ENCODE measurements around the gene PIR.

PIR gene

DNA sequence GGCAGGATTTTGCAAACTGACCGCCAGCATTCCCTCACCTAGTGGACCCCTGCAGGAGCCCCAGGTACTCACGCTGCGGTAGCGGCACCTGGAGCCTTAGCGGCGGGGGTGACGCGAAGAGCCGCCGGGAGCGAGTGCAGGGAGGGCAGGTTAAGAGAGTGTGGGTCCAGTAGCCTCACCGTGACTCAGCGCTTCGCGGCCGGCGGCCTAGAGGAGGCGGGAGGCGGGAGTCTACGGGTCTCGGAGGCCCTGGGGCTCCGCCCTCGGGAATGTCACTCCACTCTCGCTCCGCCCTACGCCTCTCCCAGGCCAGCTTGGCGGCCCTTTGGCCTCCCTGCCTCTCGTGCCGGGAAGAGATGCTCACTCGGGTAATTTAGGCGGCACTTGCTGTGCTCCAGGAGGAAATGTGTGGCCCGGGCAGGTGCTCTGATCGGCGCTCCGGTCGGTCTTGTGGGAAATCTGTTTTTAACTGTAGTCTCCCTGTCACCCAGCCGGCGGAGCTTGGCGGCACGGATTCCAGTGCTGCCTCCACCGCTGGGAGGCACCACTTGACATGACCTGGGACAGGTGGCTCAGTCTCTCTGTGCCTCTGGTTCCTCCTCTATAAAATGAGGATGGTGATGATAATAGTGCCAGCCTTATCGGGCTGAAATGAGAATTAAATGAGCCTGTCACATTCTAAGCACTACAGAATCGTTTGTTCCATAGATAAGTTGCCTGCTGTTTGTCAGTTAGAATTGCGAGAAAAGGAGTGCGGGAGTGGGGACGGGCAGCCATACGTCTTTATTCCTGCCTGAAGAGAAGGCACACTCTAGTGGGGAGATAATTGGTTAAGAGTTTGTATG, at the start of gene PIR:
TSS of gene PIR (minus strand) at position 216 of the 845 bp plus-strand sequence. CDS start 2,076 bp downstream, outside the sequence.
- Histone ChIP-seq H3K9ac (no peak within 1 kb of the TSS), H4K20me1 (peaks cover 18% of the 10 kb centered on the region; the same call in 1 of the 2 replicates), H3K4me2 (no peak within 1 kb of the TSS), H3K4me1 (no peaks in the 10 kb centered on the region), H3K27ac (no peak within 1 kb of the TSS), H3K36me3 (no peaks in the 10 kb centered on the region), H3K27me3 (peaks cover 80% of the 10 kb centered on the region), H3K9me3 (no peaks in the 10 kb centered on the region), H3K4me3 (no peak within 1 kb of the TSS)
- no peak for TF ChIP-seq Cebpa-rat (IDR thresholded peaks at IDR 0.05)

- no peak overlapping the region for H3K9ac ChIP-seq
- no peak overlapping the region for H3K27ac ChIP-seq
- peaks cover 92% of the 10 kb centered on the region for H3K27me3 ChIP-seq
- H3K4me2 ChIP-seq = no peak overlapping the region
- H3K4me1 ChIP-seq = no peaks in the 10 kb centered on the region
- no peaks in the 10 kb centered on the region for H3K9me3 ChIP-seq
- no peak for TF ChIP-seq Cebpa-rat (IDR thresholded peaks at IDR 0.05)
- H3K4me3 ChIP-seq = no peak overlapping the region
- H3K36me3 ChIP-seq = no peaks in the 10 kb centered on the region
- no peaks in the 10 kb centered on the region for H4K20me1 ChIP-seq
Measured at GRCh38 chrX:15530318-15530717, 37.2 kb upstream of the PIR start.

DNA sequence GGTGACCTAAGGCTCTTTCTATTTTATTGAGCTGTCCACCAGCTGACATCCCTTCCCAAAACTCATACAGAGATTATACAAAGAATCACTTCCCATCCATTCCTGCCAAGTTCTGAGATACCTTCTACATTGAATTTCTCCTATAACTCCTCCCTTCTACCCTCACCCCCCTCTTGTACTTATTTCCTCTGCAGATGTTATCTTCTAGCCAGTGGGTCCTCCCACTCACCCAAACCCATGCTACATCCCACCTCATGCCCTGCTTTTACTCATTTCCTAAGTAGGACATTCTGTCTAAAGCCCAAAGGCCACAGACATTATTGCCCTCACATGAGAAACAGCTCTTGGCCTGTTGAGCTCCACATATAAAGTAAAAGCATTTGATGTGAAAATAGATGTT, 36.0 kb upstream of the PIR start:
- Histone ChIP-seq H3K9me3 (no peaks in the 10 kb centered on the region), H4K20me1 (peaks cover 6% of the 10 kb centered on the region; the same call in 1 of the 2 replicates), H3K4me3 (no peak overlapping the region), H3K4me1 (no peaks in the 10 kb centered on the region), H3K27ac (no peak overlapping the region), H3K27me3 (peaks cover 94% of the 10 kb centered on the region), H3K36me3 (no peaks in the 10 kb centered on the region), H3K4me2 (no peak overlapping the region), H3K9ac (no peak overlapping the region)
- TF ChIP-seq Cebpa-rat (IDR thresholded peaks at IDR 0.05) = no peak

- no peaks in the 10 kb centered on the region for H3K4me1 ChIP-seq
Measured at GRCh38 chrX:15525664-15526416, 32.7 kb upstream of the PIR start.

GRCh38 chrX:15524417-15524816, 31.3 kb upstream of the PIR start:
- Histone ChIP-seq H3K4me2 (no peak overlapping the region), H3K9me3 (no peaks in the 10 kb centered on the region), H3K4me3 (no peak overlapping the region), H3K27me3 (peaks cover 93% of the 10 kb centered on the region), H4K20me1 (peaks cover 11% of the 10 kb centered on the region; the same call in 1 of the 2 replicates), H3K27ac (no peak overlapping the region), H3K9ac (no peak overlapping the region), H3K36me3 (no peaks in the 10 kb centered on the region), H3K4me1 (no peaks in the 10 kb centered on the region)
- no peak for TF ChIP-seq Cebpa-rat (IDR thresholded peaks at IDR 0.05)

More at GRCh38 chrX:15525664-15526416, 32.7 kb upstream of the PIR start:
- Histone ChIP-seq H3K4me2 (no peak overlapping the region), H3K4me3 (no peak overlapping the region), H3K27me3 (peaks cover 93% of the 10 kb centered on the region), H3K9me3 (no peaks in the 10 kb centered on the region), H3K36me3 (no peaks in the 10 kb centered on the region), H3K27ac (no peak overlapping the region), H4K20me1 (peaks cover 6% of the 10 kb centered on the region; the same call in 1 of the 2 replicates), H3K9ac (no peak overlapping the region)
- no peak for TF ChIP-seq Cebpa-rat (IDR thresholded peaks at IDR 0.05)

- TF ChIP-seq Cebpa-rat (IDR thresholded peaks at IDR 0.05) = no peak
- H3K27ac ChIP-seq = no peak overlapping the region
- no peaks in the 10 kb centered on the region for H3K9me3 ChIP-seq
- no peak overlapping the region for H3K4me3 ChIP-seq
- peaks cover 12% of the 10 kb centered on the region; the same call in 1 of the 2 replicates for H4K20me1 ChIP-seq
- H3K4me1 ChIP-seq = no peaks in the 10 kb centered on the region
- no peaks in the 10 kb centered on the region for H3K36me3 ChIP-seq
- no peak overlapping the region for H3K4me2 ChIP-seq
- H3K27me3 ChIP-seq = peaks cover 93% of the 10 kb centered on the region
- no peak overlapping the region for H3K9ac ChIP-seq
Measured at GRCh38 chrX:15523088-15523487, 30.0 kb upstream of the PIR start.

DNA sequence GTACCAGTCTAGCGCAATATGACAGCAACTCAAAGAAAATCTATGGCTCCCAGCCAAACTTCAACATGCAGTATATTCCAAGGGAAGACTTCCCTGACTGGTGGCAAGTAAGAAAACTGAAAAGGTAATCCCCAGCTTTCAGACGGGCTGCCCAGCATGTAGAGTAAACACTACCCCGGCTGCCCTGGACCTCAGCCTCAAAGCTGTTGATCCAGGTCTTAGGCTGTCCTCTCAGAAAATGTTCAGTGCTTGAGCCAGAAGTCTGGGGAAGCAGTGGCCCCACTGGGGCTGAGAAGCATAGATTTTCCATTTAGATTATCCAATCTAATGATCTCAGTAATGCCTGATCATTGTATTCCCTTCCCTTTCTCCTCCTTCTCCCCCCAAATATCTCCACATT, 29.3 kb upstream of the PIR start:
- Histone ChIP-seq H3K27me3 (peaks cover 93% of the 10 kb centered on the region), H3K9ac (no peak overlapping the region), H3K4me2 (no peak overlapping the region), H3K4me1 (no peaks in the 10 kb centered on the region), H3K36me3 (no peaks in the 10 kb centered on the region), H4K20me1 (peaks cover 12% of the 10 kb centered on the region; the same call in 1 of the 2 replicates), H3K9me3 (no peaks in the 10 kb centered on the region), H3K4me3 (no peak overlapping the region), H3K27ac (no peak overlapping the region)
- TF ChIP-seq Cebpa-rat (IDR thresholded peaks at IDR 0.05) = no peak

DNA sequence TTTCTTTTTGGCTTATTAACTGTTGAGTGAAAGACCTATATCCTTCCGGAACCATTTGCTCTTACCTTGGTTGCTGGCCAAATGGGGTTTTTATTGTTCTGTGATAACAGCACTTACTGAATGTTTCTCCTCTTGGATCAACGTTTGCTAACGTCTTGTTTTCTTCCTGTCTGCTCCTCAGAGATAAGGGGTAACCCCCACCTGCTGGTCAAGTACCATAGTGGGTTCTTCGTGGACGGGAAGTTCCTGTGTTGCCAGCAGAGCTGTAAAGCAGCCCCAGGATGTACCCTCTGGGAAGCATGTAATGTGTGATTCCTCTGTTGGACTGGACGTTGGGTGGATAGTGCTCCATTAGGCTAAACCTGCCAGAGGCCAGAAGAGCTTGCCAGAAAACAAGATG, 22.8 kb upstream of the PIR start:
- no peaks in the 10 kb centered on the region for H3K4me1 ChIP-seq
- H3K36me3 ChIP-seq = no peaks in the 10 kb centered on the region
- H3K4me2 ChIP-seq = no peak overlapping the region
- TF ChIP-seq Cebpa-rat (IDR thresholded peaks at IDR 0.05) = no peak
- H3K9me3 ChIP-seq = no peaks in the 10 kb centered on the region
- H3K27ac ChIP-seq = no peak overlapping the region
- H3K9ac ChIP-seq = no peak overlapping the region
- H3K4me3 ChIP-seq = no peak overlapping the region
- peaks cover 11% of the 10 kb centered on the region; the same call in 1 of the 2 replicates for H4K20me1 ChIP-seq
- H3K27me3 ChIP-seq = peaks cover 83% of the 10 kb centered on the region

GRCh38 chrX:15514279-15514678, 21.1 kb upstream of the PIR start:
- Histone ChIP-seq H3K27ac (no peak overlapping the region), H3K4me3 (no peak overlapping the region), H3K4me2 (no peak overlapping the region), H3K36me3 (no peaks in the 10 kb centered on the region), H3K4me1 (no peaks in the 10 kb centered on the region), H4K20me1 (peaks cover 6% of the 10 kb centered on the region; the same call in 1 of the 2 replicates), H3K27me3 (peaks cover 83% of the 10 kb centered on the region), H3K9me3 (no peaks in the 10 kb centered on the region), H3K9ac (no peak overlapping the region)
- TF ChIP-seq Cebpa-rat (IDR thresholded peaks at IDR 0.05) = no peak

Data from BLaER1 (cell line).